ENCODE measurements around the gene PPP2R5A.

Gene PPP2R5A

DNA sequence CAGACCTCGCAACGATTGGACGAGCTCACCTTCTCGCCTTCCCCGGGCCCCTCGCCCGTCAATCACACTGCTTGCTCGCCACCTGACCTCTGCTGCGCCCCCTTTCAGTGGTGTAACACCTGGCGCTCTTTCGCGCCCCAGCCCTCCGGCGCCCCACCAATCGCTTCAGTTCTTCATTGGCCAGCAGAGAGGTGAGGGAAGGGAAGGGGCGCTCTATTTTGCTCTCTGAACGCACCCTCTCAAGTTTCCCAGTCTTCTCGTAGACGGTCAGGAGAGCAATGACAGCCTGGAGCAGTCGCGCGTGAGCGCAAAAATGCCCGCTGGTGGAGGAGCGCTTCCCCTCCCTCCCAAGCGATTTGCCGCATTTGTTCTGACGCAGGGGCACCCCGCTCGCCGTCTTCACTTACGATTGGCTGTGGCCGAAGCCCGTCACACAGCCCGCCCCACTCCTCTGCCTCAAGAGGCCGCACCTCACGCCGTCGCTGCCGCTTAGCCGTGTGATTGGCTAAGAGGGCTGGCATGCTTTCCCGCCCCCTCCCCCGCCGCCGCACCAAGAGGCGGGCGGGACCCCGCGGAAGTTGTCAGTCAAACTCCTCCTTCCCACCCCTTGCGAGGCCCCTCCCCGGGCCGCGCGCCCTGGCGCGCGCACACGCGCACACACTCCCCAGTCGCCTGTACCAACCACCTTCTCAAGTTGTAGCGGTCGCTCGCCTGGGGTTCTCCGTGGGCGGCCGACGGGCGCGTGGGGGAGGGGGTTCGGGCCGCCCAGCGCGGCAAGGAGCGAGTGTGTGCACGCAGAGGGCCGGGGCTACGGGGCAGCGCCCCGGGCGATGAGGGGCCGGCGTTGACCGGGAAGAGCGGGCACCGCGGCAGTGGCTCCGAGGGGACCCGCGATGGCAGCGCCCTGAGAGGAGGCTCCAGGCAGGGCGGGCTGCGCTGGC, at the start of gene PPP2R5A:
Gene PPP2R5A (plus strand): TSS at position 667 of the 941 bp plus-strand sequence. CDS start 701 bp downstream, outside the sequence.
- Mint-ChIP-seq H3K27me3 (no peaks in the 10 kb centered on the region), H3K36me3 (peaks cover 2% of the 10 kb centered on the region), H3K27ac (peak within 1 kb of the TSS; percentile 100), H3K9me3 (no peaks in the 10 kb centered on the region), H3K4me1 (peaks cover 48% of the 10 kb centered on the region), H3K4me3 (peak within 1 kb of the TSS; percentile 100)

- H3K4me1 Mint-ChIP-seq: peaks cover 27% of the 10 kb centered on the region
- no peaks in the 10 kb centered on the region for H3K9me3 Mint-ChIP-seq
- H3K27ac Mint-ChIP-seq: no peak overlapping the region
- H3K27me3 Mint-ChIP-seq: no peaks in the 10 kb centered on the region
- no peaks in the 10 kb centered on the region for H3K36me3 Mint-ChIP-seq
- H3K4me3 Mint-ChIP-seq: no peak overlapping the region
Observed at GRCh38 chr1:212235857-212236256, 49.4 kb upstream of the PPP2R5A start.

DNA sequence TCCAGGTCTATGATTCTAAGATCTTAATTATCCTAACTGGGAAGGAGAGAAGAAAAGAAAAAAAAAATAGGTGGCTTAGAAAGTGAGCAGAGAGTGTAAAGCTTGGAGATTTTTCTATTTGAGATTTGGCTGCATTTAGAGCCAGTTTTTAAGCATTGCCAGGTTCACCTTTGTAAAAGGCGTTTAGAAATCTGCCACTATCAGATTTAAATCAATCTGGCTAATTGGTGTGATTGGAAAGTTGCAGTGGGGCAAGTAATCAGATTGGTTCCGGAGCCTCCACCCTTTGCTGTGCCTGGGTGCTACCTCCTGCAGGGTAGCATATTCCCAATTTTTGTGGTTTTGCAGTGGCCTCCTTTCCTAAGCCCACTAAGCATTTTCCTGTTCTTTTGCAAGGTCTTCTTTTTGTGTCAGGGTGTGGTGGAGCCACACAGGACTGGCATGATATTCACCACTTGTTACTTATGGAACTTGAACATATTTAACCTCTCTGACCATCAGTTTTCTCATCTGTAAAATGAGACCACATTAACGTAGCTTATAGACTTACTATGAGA, 48.5 kb upstream of the PPP2R5A start:
- Mint-ChIP-seq H3K27me3 (no peaks in the 10 kb centered on the region), H3K4me3 (no peak overlapping the region), H3K27ac (no peak overlapping the region), H3K36me3 (no peaks in the 10 kb centered on the region), H3K9me3 (no peaks in the 10 kb centered on the region), H3K4me1 (peaks cover 26% of the 10 kb centered on the region)

DNA sequence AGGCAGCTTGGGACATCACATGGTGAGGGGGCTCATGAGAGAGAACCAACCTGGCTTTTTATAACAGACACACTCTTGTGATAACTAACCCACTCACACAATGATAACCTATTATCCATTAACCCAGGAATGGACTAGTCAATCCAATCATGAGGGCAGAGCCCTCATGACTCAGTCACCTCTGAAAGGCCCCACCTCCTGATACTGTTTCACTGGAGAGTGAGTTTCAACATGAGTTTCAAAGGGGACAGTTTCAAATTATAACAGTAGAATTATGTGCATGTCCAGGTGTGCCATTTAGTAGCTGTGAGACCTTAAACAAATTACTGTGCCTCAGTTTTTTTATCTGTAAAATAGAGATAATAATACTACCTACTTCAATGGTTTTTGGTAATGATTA, 47.6 kb upstream of the PPP2R5A start:
- H3K36me3 Mint-ChIP-seq: no peaks in the 10 kb centered on the region
- no peaks in the 10 kb centered on the region for H3K9me3 Mint-ChIP-seq
- no peaks in the 10 kb centered on the region for H3K27me3 Mint-ChIP-seq
- H3K27ac Mint-ChIP-seq: no peak overlapping the region
- peaks cover 18% of the 10 kb centered on the region for H3K4me1 Mint-ChIP-seq
- no peak overlapping the region for H3K4me3 Mint-ChIP-seq

GRCh38 chr1:212238552-212238951, 46.7 kb upstream of the PPP2R5A start:
- Mint-ChIP-seq H3K9me3 (no peaks in the 10 kb centered on the region), H3K27ac (no peak overlapping the region), H3K4me3 (no peak overlapping the region), H3K4me1 (peaks cover 18% of the 10 kb centered on the region), H3K27me3 (no peaks in the 10 kb centered on the region), H3K36me3 (no peaks in the 10 kb centered on the region)

GRCh38 chr1:212241501-212241900, 43.7 kb upstream of the PPP2R5A start:
- peak overlapping the region; percentile 38 for H3K27ac Mint-ChIP-seq
- no peaks in the 10 kb centered on the region for H3K27me3 Mint-ChIP-seq
- H3K4me1 Mint-ChIP-seq: peaks cover 10% of the 10 kb centered on the region
- no peaks in the 10 kb centered on the region for H3K9me3 Mint-ChIP-seq
- no peaks in the 10 kb centered on the region for H3K36me3 Mint-ChIP-seq
- H3K4me3 Mint-ChIP-seq: no peak overlapping the region

GRCh38 chr1:212241957-212242287, 43.3 kb upstream of the PPP2R5A start:
- Mint-ChIP-seq H3K9me3 (no peaks in the 10 kb centered on the region), H3K27me3 (no peaks in the 10 kb centered on the region), H3K27ac (no peak overlapping the region), H3K4me3 (no peak overlapping the region), H3K4me1 (peaks cover 10% of the 10 kb centered on the region), H3K36me3 (no peaks in the 10 kb centered on the region)

DNA sequence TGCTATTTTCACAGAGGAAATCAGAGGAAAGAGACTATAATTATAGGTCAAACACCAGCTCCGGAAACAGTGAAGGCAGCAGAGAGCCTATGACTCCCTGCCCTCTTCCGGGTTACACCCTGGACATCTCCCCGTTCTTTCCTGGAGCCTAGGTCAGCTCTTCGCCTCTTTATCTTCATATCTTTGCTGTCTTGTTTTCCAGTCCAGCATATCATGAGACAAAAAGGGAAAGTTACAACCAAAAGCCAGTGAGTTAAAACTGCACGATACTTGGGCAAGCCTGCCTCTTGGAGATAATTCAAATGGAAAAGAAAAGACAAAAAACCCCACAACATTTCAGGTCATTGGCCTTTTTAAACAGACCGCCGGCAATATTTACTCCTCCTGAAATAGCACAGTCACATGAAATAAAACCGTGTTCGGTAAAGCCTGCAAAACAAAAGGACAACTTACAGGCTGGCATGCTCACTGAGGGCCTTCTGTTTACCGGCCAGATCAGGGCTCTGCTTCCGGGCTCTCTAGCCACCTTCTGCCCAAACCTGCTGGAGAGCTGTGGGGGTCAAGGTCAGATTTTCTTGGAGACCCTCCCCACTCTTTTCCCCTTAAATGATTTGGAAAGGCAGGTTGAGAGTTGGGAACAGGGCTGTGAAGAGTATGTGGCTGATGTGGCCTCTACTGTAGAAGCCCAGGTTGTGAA, 42.8 kb upstream of the PPP2R5A start:
- no peaks in the 10 kb centered on the region for H3K36me3 Mint-ChIP-seq
- H3K27ac Mint-ChIP-seq: peak overlapping the region; percentile 62
- H3K4me3 Mint-ChIP-seq: peak overlapping the region; percentile 23
- H3K27me3 Mint-ChIP-seq: no peaks in the 10 kb centered on the region
- H3K4me1 Mint-ChIP-seq: peaks cover 10% of the 10 kb centered on the region
- H3K9me3 Mint-ChIP-seq: no peaks in the 10 kb centered on the region

DNA sequence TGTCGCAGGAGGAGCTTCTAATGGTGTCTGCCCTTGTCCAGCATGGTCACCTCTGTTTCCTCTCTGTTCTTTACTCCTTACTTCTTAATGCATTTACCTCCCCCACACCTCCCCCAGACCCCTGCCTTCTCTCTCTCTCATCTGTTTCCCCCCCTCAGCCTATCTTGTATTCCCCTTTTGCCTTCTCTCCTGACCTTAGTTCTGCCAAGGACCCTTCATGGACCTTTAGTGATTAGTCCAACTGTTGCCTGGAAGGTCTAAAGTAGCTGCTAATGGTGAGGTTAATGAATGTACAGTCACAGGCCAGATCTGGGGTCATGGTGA, 42.3 kb upstream of the PPP2R5A start:
- H3K4me1 Mint-ChIP-seq: peaks cover 10% of the 10 kb centered on the region
- no peaks in the 10 kb centered on the region for H3K27me3 Mint-ChIP-seq
- no peak overlapping the region for H3K27ac Mint-ChIP-seq
- no peaks in the 10 kb centered on the region for H3K9me3 Mint-ChIP-seq
- H3K4me3 Mint-ChIP-seq: no peak overlapping the region
- no peaks in the 10 kb centered on the region for H3K36me3 Mint-ChIP-seq

GRCh38 chr1:212244441-212244840, 40.8 kb upstream of the PPP2R5A start:
- no peak overlapping the region for H3K4me3 Mint-ChIP-seq
- H3K27me3 Mint-ChIP-seq: no peaks in the 10 kb centered on the region
- H3K36me3 Mint-ChIP-seq: no peaks in the 10 kb centered on the region
- H3K9me3 Mint-ChIP-seq: no peaks in the 10 kb centered on the region
- H3K27ac Mint-ChIP-seq: no peak overlapping the region
- H3K4me1 Mint-ChIP-seq: peaks cover 6% of the 10 kb centered on the region

DNA sequence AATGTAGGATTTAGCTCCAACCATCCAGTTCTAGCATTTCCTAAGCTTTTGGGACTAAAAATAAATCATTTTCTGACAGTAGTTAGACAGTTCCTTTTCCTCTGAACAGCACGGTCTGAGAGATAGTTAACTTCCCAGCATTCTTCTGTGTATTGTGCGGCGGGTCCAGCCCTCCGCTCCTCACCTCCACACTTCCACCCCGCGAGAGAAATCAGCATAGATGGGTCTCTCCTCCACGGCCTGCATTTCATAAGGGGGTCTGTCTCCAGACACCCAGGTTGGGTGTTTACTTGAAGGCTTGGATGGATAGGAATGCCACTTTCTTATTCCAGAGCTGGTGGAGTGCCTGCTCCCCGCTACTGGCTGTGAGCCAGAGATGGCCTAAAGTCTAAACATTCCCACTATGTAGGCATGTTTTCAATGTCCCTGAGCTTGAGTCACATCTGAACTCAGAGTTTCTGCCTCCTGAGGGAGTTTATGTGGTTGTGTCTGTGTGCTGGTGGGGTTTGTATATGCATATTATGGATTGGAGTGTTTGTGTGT, 38.0 kb upstream of the PPP2R5A start:
- H3K27ac Mint-ChIP-seq: peak overlapping the region; percentile 9
- H3K27me3 Mint-ChIP-seq: no peaks in the 10 kb centered on the region
- no peaks in the 10 kb centered on the region for H3K9me3 Mint-ChIP-seq
- no peaks in the 10 kb centered on the region for H3K36me3 Mint-ChIP-seq
- H3K4me1 Mint-ChIP-seq: peaks cover 22% of the 10 kb centered on the region
- no peak overlapping the region for H3K4me3 Mint-ChIP-seq

DNA sequence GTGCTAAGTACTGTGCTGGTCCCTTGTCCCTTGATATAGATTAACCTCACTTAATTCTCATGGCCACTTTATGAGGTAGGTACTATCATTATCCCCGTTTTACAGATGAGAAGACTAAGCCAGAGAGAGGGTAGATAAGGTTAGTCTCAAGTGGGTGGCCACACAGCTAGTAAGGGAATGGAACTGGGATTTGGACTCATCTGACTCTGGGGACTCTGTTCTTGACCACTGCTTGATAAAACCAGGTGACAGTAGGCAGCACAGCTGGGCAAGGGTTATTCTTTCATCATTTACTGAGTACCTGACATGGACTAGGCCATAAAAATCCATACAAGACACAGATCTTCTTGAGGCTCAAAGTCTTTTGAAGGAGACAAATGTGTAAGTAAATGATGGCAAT, 37.2 kb upstream of the PPP2R5A start:
- Mint-ChIP-seq H3K27me3 (no peaks in the 10 kb centered on the region), H3K36me3 (no peaks in the 10 kb centered on the region), H3K27ac (no peak overlapping the region), H3K9me3 (no peaks in the 10 kb centered on the region), H3K4me1 (peaks cover 29% of the 10 kb centered on the region), H3K4me3 (no peak overlapping the region)

DNA sequence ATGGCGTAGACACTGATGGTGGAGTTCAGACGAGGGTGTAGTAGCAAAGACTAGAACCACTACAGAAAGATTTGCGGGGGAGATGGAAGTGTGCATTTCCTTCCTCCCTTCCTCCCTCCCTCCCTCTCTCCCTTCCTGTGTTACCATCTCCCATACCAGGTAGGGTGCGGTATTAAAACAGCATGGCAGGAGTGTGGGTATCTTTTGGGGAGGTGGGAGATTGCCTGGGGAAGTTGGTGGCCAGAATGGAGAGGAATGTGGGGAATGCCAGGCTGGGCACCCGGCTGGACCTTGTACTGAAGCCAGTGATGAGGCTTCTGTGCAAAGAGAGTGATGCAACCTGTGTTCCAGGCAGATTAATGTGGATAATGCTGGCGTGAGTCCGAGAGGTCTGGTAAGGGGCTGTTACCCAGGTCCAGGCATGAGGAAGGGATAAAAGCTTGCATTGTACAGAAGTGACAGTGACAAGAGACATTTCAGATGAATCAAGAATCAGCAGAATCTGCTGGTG, 30.3 kb upstream of the PPP2R5A start:
- H3K9me3 Mint-ChIP-seq: no peaks in the 10 kb centered on the region
- H3K27ac Mint-ChIP-seq: peak overlapping the region; percentile 20
- peaks cover 80% of the 10 kb centered on the region for H3K4me1 Mint-ChIP-seq
- no peaks in the 10 kb centered on the region for H3K27me3 Mint-ChIP-seq
- no peaks in the 10 kb centered on the region for H3K36me3 Mint-ChIP-seq
- peak overlapping the region; percentile 50 for H3K4me3 Mint-ChIP-seq

DNA sequence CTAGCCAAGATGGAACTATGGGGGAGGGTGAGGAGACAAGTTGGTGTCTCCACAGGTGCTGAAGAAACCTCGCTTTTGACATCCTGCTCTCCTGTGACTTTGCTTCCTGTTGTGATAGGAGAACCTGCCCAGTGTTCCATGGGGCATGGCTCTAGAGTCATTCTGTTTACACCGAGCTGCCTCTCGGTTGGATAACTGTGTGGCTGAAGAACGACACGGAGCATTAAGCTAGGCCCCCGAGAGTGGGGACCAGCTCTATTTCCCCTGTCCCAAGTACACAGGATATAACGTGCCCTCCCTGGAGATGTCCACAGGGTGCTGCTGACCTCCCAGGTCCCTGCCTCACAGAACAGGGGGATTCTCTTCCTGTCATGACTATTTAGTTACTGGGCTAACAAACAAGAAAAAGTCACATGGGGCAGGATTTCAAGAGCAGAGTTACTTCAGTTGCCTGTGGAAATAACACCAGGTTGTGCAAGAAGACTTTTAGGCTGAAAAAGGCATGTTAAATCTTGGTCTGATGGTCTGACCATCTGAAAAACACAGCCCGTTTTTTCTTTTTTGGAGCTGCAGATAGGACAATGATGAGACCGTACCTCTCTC, 29.4 kb upstream of the PPP2R5A start:
- Mint-ChIP-seq H3K9me3 (no peaks in the 10 kb centered on the region), H3K27me3 (no peaks in the 10 kb centered on the region), H3K27ac (peak overlapping the region; percentile 63), H3K4me1 (peaks cover 87% of the 10 kb centered on the region), H3K36me3 (no peaks in the 10 kb centered on the region), H3K4me3 (peak overlapping the region; percentile 59)

GRCh38 chr1:212256369-212256768, 28.8 kb upstream of the PPP2R5A start:
- no peaks in the 10 kb centered on the region for H3K36me3 Mint-ChIP-seq
- peak overlapping the region; percentile 63 for H3K27ac Mint-ChIP-seq
- H3K9me3 Mint-ChIP-seq: no peaks in the 10 kb centered on the region
- no peaks in the 10 kb centered on the region for H3K27me3 Mint-ChIP-seq
- H3K4me3 Mint-ChIP-seq: peak overlapping the region; percentile 59
- peaks cover 87% of the 10 kb centered on the region for H3K4me1 Mint-ChIP-seq

Measured in activated naive CD4-positive, alpha-beta T cell treated with anti-CD3 and anti-CD28 coated beads, Interleukin-2, amount 50 U/mL, for 24 hours (primary cell).